ENCODE measurements around the gene PRELID3B.

DNA sequence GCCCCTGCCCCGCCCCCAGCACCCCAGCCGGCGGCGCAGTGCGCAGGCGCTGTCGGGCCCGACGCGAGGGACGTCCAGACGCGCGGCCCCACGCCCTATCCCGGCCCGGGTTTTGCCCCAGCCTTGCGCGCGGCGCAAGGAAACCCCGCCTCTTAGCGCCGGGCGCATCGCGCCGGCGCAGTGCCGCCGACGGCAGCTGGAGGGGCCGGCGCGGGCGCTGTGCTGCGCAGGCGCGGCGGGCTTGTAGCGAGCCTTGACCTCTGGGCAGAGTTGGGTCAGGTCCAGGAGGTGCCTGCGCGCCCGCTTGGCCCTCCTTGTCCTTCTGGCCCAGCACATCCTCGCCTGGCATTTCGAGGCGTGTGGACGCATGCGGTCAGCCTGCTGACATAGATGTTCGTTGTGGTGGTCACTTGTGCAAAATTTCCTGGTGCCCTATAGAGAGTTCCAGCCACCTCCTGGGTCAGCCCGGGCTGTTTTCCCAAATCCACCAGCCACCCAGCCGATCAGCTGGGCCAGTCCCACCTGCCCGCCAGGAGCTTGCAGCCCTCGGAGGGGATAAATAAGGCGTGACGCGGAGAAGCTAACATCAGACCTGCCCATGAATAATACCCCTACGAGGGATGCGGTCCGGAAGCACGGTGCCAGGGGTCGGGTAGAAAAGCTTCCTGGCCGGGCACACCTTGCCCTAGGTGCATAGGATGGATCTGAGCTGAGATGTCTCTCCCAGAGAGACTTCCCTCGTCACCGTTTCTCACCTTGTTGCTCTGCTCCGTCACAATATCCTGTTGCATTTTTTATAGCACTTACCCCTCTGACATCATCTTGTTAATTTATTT lies 428 bp upstream of the PRELID3B start:
- peak; percentile 78 for TF ChIP-seq POLR2A (IDR thresholded peaks at IDR 0.05; ENCODE audit: low read depth, low read length)
- TF ChIP-seq, protein P1, sequence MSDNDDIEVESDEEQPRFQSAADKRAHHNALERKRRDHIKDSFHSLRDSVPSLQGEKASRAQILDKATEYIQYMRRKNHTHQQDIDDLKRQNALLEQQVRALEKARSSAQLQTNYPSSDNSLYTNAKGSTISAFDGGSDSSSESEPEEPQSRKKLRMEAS (IDR thresholded peaks at IDR 0.05; ENCODE audit: low read depth, low read length): no peak; the same call in 1 of the 2 replicates
- TF ChIP-seq, protein P2, sequence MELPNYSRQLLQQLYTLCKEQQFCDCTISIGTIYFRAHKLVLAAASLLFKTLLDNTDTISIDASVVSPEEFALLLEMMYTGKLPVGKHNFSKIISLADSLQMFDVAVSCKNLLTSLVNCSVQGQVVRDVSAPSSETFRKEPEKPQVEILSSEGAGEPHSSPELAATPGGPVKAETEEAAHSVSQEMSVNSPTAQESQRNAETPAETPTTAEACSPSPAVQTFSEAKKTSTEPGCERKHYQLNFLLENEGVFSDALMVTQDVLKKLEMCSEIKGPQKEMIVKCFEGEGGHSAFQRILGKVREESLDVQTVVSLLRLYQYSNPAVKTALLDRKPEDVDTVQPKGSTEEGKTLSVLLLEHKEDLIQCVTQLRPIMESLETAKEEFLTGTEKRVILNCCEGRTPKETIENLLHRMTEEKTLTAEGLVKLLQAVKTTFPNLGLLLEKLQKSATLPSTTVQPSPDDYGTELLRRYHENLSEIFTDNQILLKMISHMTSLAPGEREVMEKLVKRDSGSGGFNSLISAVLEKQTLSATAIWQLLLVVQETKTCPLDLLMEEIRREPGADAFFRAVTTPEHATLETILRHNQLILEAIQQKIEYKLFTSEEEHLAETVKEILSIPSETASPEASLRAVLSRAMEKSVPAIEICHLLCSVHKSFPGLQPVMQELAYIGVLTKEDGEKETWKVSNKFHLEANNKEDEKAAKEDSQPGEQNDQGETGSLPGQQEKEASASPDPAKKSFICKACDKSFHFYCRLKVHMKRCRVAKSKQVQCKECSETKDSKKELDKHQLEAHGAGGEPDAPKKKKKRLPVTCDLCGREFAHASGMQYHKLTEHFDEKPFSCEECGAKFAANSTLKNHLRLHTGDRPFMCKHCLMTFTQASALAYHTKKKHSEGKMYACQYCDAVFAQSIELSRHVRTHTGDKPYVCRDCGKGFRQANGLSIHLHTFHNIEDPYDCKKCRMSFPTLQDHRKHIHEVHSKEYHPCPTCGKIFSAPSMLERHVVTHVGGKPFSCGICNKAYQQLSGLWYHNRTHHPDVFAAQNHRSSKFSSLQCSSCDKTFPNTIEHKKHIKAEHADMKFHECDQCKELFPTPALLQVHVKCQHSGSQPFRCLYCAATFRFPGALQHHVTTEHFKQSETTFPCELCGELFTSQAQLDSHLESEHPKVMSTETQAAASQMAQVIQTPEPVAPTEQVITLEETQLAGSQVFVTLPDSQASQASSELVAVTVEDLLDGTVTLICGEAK (IDR thresholded peaks at IDR 0.05; ENCODE audit: borderline replicate concordance): no peak
- no peak for TF ChIP-seq FOXK2 (IDR thresholded peaks at IDR 0.05)
- TF ChIP-seq, protein P3, sequence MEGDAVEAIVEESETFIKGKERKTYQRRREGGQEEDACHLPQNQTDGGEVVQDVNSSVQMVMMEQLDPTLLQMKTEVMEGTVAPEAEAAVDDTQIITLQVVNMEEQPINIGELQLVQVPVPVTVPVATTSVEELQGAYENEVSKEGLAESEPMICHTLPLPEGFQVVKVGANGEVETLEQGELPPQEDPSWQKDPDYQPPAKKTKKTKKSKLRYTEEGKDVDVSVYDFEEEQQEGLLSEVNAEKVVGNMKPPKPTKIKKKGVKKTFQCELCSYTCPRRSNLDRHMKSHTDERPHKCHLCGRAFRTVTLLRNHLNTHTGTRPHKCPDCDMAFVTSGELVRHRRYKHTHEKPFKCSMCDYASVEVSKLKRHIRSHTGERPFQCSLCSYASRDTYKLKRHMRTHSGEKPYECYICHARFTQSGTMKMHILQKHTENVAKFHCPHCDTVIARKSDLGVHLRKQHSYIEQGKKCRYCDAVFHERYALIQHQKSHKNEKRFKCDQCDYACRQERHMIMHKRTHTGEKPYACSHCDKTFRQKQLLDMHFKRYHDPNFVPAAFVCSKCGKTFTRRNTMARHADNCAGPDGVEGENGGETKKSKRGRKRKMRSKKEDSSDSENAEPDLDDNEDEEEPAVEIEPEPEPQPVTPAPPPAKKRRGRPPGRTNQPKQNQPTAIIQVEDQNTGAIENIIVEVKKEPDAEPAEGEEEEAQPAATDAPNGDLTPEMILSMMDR (IDR thresholded peaks at IDR 0.05 in 2 of 3, conservative IDR thresholded peaks at IDR 0.05 in 1 of 3; ENCODE audit: control insufficient read depth in 2 of 3, extremely low read depth in 1 of 3, insufficient read depth in 1 of 3, low read depth in 3 of 3, low read length in 3 of 3): no peak
- no peak for TF ChIP-seq TAF1 (IDR thresholded peaks at IDR 0.05; ENCODE audit: borderline replicate concordance, low read depth, low read length)
- TF ChIP-seq CBX5 (IDR thresholded peaks at IDR 0.05; ENCODE audit: low read depth): no peak
- TF ChIP-seq SRF (IDR thresholded peaks at IDR 0.05; ENCODE audit: low read depth in 2 of 2, low read length in 2 of 2): no peak
- no peak for TF ChIP-seq GABPA (IDR thresholded peaks at IDR 0.05; ENCODE audit: low read depth)
- peak; percentile 72 for TF ChIP-seq SP1 (IDR thresholded peaks at IDR 0.05; ENCODE audit: low read depth, low read length)
- no peak; the same call in 1 of the 2 replicates for TF ChIP-seq PML (IDR thresholded peaks at IDR 0.05; ENCODE audit: low read length)
